Aorta (tissue), 5 donors: ENCODE data around the gene CTNNA2. TPM values are rescaled to one million over a fixed set of nuclear protein-coding genes. Genes with fewer than 3 reads are reported as not detected.

ENCODE experiments used
- ATAC-seq: fragments of 200-7000 bp; cut with Tn5 transposase; one replicate; pipeline ENCODE4 v1.9.1; 2022; ENCODE audit warnings: moderate library complexity; ENCODE audit not compliant: low FRiP score
- DNase-seq, 2 donors: peaks; one replicate each; pipeline ENCODE4 v3.0.0-alpha.2; 2020
- H3K27ac ChIP-seq, 2 donors: one replicate each; pipeline ENCODE4 v1.5.1; 2013; ENCODE audit warnings: low read length in 2 of 2, mild to moderate bottlenecking in 2 of 2, moderate library complexity in 2 of 2, control low read depth in 1 of 2, inconsistent platforms in 1 of 2, low read depth in 1 of 2
- H3K27me3 ChIP-seq, 2 donors: one replicate each; pipeline ENCODE4 v1.6.1; 2013; ENCODE audit warnings: control low read depth in 1 of 2, low read length in 1 of 2, mild to moderate bottlenecking in 1 of 2, moderate library complexity in 1 of 2; ENCODE audit not compliant: insufficient read depth in 2 of 2, control insufficient read depth in 1 of 2
- H3K36me3 ChIP-seq, 2 donors: one replicate each; pipeline ENCODE4 v1.6.1; 2013; ENCODE audit warnings: control low read depth in 1 of 2, low read length in 1 of 2, mild to moderate bottlenecking in 1 of 2; ENCODE audit not compliant: insufficient read depth in 2 of 2, control insufficient read depth in 1 of 2
- H3K4me1 ChIP-seq, 2 donors: one replicate each; pipeline ENCODE4 v1.6.1; 2013; ENCODE audit warnings: low read length in 2 of 2, control low read depth in 1 of 2, mild to moderate bottlenecking in 1 of 2, moderate library complexity in 1 of 2; ENCODE audit not compliant: insufficient read depth in 2 of 2, control insufficient read depth in 1 of 2
- H3K4me3 ChIP-seq, 2 donors: one replicate each; pipeline ENCODE4 v1.5.1; 2013; ENCODE audit warnings: low read length in 2 of 2, control low read depth in 1 of 2, mild to moderate bottlenecking in 1 of 2
- H3K9me3 ChIP-seq: one replicate; pipeline ENCODE4 v1.6.1; 2013; ENCODE audit warnings: mild to moderate bottlenecking, low read length; ENCODE audit not compliant: control insufficient read depth
- WGBS, 2 donors: extraction: QIAGEN DNeasy Blood & Tissue Kit; methylation state at CpG; one replicate each; pipeline ENCODE4 v1.1.7; 2013; 5-methylcytosine and 5-hydroxymethylcytosine counted together
- intact Hi-C, 2 donors: fragments of 100-400 bp; cut with DNase I; formaldehyde crosslinking; loops; one replicate each; pipeline versions ENCODE4 v1.14.2 to v1.15.0; 2022
- polyA plus RNA-seq, 2 donors: library from polyadenylated mRNA; stranded (reverse); fragments of 200-250 nt; gene quantifications; one replicate each; pipeline ENCODE4 v1.2.3, GENCODE V29; 2013
- total RNA-seq, 2 donors: library from RNA; stranded (reverse); fragmentation: NEBNext Ultra II Directional; extraction: Animal tissue kit (Norgen Biotek cat#: 25700); gene quantifications; one replicate each; pipeline ENCODE4 v1.2.1, GENCODE V29; 2021
- donor health status: healthy with polysubstance abuse.
- donor health status: Bipolar disorder and iron deficiency.
- donor health status: DM: no; HTN: no; CAD: no.
- donor health status: DM: no; HTN: no; CAD: no.
- donor health status: DM: yes; HTN: yes; CAD: no.

The CTNNA2 gene
- total and polyA plus RNA-seq, 4 donors = 0.05 to 0.12 TPM; not detected in 2

DNA sequence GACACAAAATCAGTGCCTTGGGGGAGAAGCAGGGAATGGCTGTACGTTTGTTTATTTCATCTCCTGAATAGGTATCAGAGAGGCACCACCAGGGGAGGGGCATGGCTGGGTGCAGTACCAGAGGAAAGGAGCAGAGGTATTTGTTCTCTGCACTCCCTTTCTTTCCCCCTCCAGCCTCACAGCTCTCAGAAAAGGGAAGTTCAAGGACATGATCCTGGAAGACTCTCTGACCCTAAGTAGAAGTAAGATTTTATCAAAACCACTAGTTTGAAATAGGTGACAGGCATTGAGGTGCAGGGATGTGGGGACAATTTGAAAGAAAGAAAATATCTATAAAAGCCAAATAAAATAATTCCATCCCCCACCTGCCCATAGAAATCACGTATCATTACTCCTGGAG, 655.2 kb downstream of the CTNNA2 start:
- Histone ChIP-seq H3K27ac (no peak overlapping the region), H3K4me3 (no peak overlapping the region), H3K4me1 (no peaks in the 10 kb centered on the region), H3K9me3 (no peaks in the 10 kb centered on the region), H3K27me3 (no peaks in the 10 kb centered on the region), H3K36me3 (no peaks in the 10 kb centered on the region)
- DNase-seq = no peak
- 42 to 58% methylated on average over 2 of the region's 2 CpGs for WGBS, 2 donors
- intact Hi-C loops = no loop called here
- no peak for ATAC-seq

- Histone ChIP-seq H3K4me3 (no peak overlapping the region), H3K4me1 (no peaks in the 10 kb centered on the region), H3K9me3 (no peaks in the 10 kb centered on the region), H3K36me3 (no peaks in the 10 kb centered on the region), H3K27me3 (no peaks in the 10 kb centered on the region), H3K27ac (no peak overlapping the region)
- 91 to 95% methylated on average over 7 of the region's 7 CpGs for WGBS, 2 donors
- no peak for DNase-seq
- no peak for ATAC-seq
- intact Hi-C loops = no loop called here
Observed at GRCh38 chr2:80168801-80169200, 656.0 kb downstream of the CTNNA2 start.

DNA sequence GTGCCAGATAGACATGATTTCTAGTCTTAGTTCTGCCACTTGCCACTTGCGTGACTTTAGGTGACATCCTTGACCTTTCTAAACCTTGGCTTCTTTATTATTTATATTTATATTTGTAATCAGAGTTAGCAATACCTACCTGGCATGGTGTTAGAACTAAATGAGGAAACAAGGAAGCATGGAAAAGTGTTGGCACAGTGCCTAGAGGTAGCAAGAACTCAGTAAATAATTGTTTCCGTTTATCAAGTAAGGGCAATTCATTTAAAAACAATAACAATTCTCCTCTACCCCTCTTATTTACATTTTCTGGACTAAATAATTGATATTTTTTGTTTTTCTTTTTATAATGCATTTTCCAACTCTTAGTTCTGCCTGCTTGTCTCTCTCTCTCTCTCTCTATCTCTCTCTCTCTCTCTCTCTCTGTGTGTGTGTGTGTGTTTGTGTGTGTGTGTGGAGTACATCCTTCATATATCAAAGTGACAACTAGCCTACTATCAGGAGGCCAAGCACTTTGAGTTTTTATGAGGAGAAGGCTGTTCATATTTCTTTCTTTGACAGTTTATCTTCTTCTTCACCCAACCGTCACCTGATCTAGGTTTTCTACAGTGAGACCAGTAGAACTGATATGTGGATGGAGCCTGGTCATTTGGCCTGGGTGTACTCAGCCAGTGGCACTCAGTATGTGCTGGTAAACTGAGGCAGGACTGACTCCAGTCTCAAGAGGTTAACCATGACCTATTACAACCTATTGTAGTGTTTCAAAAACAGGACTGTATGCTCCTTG, 657.2 kb downstream of the CTNNA2 start:
- ATAC-seq = no peak
- intact Hi-C loops = no loop called here
- no peaks in the 10 kb centered on the region for H3K36me3 ChIP-seq

DNA sequence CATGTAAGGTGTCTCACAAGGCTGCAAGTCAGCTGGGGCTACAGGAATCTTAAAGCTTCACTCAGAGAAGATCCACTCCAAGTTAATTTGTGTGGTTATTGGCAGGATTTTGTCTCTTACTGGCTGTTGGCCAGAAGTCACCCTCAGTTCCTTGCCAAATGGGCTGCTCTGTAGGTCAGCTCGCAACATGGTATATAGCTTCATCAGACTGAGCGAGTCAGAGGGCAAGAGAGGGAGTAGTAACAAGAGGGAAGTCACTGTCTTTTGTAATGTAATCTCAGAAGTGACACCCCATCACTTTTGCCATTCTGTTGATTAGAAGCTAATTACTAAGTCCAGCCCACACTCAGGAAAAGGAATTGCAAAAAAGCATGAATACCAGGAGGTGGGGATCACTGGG, 672.2 kb downstream of the CTNNA2 start:
- 53 to 63% methylated on average over 2 of the region's 2 CpGs for WGBS, 2 donors
- no peak overlapping the region for H3K4me3 ChIP-seq

More for the DNA sequence above, 657.2 kb downstream of the CTNNA2 start:
- Histone ChIP-seq H3K4me3 (no peak overlapping the region), H3K9me3 (peaks cover 1% of the 10 kb centered on the region), H3K4me1 (no peaks in the 10 kb centered on the region), H3K27ac (no peak overlapping the region), H3K27me3 (no peaks in the 10 kb centered on the region)
- WGBS, 2 donors = 71 to 81% methylated on average over 3 of the region's 3 CpGs
- no peak for DNase-seq

DNA sequence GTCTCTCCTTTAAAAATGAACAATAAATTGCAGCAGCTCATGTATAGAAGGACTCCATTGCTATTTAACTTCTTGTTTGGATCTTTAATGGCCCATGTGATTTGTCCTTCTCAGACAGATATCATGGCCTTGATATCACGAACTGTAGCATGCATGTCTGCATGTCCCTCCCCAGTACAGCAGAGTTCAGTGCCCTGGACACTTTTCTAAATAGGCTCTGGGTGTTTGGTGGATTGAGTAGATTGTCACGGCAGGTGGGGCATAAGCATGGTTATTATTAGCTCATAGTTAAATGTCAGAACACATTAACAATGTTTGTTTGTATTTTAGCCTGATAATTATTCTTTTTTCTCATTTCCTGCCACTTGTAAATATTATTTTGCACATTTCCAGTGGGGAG, 673.4 kb downstream of the CTNNA2 start:
- DNase-seq (no peak), ATAC-seq (no peak)
- 71 to 74% methylated on average over 2 of the region's 2 CpGs for WGBS, 2 donors

More for the DNA sequence above, 672.2 kb downstream of the CTNNA2 start:
- H3K9me3 ChIP-seq = peaks cover 5% of the 10 kb centered on the region
- no peak overlapping the region for H3K27ac ChIP-seq
- H3K27me3 ChIP-seq = no peaks in the 10 kb centered on the region
- ATAC-seq = no peak
- no peaks in the 10 kb centered on the region for H3K36me3 ChIP-seq
- no peaks in the 10 kb centered on the region for H3K4me1 ChIP-seq
- DNase-seq = no peak
- intact Hi-C loops = no loop called here

GRCh38 chr2:80187156-80187555, 674.3 kb downstream of the CTNNA2 start:
- no peak for DNase-seq
- H3K4me3 ChIP-seq = no peak overlapping the region
- H3K9me3 ChIP-seq = no peaks in the 10 kb centered on the region
- no peaks in the 10 kb centered on the region for H3K36me3 ChIP-seq
- H3K27ac ChIP-seq = no peak overlapping the region
- intact Hi-C loops = no loop called here
- no peaks in the 10 kb centered on the region for H3K27me3 ChIP-seq
- 25 to 27% methylated on average over 5 of the region's 5 CpGs for WGBS, 2 donors
- no peak for ATAC-seq
- no peaks in the 10 kb centered on the region for H3K4me1 ChIP-seq

More for the DNA sequence above, 673.4 kb downstream of the CTNNA2 start:
- Histone ChIP-seq H3K9me3 (peaks cover 2% of the 10 kb centered on the region), H3K4me3 (no peak overlapping the region), H3K4me1 (no peaks in the 10 kb centered on the region), H3K27me3 (no peaks in the 10 kb centered on the region), H3K36me3 (no peaks in the 10 kb centered on the region), H3K27ac (no peak overlapping the region)
- intact Hi-C loops = no loop called here

- no peak overlapping the region for H3K4me3 ChIP-seq
- ATAC-seq (no peak), DNase-seq (no peak)
- no peaks in the 10 kb centered on the region for H3K27me3 ChIP-seq
- H3K27ac ChIP-seq = no peak overlapping the region
- intact Hi-C loops = no loop called here
- H3K36me3 ChIP-seq = no peaks in the 10 kb centered on the region
- H3K9me3 ChIP-seq = no peaks in the 10 kb centered on the region
- 86 to 87% methylated on average over 5 of the region's 5 CpGs for WGBS, 2 donors
- H3K4me1 ChIP-seq = no peaks in the 10 kb centered on the region
Observed at GRCh38 chr2:80190166-80190565, 677.3 kb downstream of the CTNNA2 start.

DNA sequence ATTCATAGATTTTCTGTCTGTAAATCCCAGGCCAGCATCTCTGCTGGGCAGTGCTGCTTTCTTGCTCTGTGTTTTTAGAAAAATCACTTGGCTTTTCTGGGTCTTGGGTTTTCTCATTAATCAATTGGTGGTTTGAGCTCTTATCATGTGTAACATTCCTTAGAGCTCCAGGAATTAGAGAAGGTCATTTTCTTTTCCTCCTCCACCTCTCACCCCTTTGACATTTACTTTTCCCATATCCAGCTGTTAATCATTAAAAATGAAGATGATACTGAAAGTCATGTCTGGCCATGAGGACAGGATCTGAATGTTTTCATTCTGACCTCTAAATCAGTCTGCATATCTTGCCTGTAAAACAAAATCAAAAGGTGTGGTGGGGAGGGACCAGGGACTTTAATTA, 680.7 kb downstream of the CTNNA2 start:
- H3K27ac ChIP-seq = no peak overlapping the region
- no peak for ATAC-seq
- no peaks in the 10 kb centered on the region for H3K9me3 ChIP-seq
- H3K4me1 ChIP-seq = no peaks in the 10 kb centered on the region
- no peaks in the 10 kb centered on the region for H3K36me3 ChIP-seq
- intact Hi-C loops = no loop called here
- H3K4me3 ChIP-seq = no peak overlapping the region
- DNase-seq = no peak
- H3K27me3 ChIP-seq = no peaks in the 10 kb centered on the region

- Histone ChIP-seq H3K27ac (no peak overlapping the region), H3K4me1 (no peaks in the 10 kb centered on the region), H3K36me3 (no peaks in the 10 kb centered on the region), H3K9me3 (no peaks in the 10 kb centered on the region), H3K4me3 (no peak overlapping the region), H3K27me3 (no peaks in the 10 kb centered on the region)
- intact Hi-C loops = no loop called here
- 33 to 36% methylated on average over 2 of the region's 2 CpGs for WGBS, 2 donors
- DNase-seq = no peak
- no peak for ATAC-seq
Observed at GRCh38 chr2:80195034-80195433, 682.2 kb downstream of the CTNNA2 start.
